Panc1 (cell line): ENCODE measurements around the gene HEMK1. TPM values are rescaled to one million over a fixed set of nuclear protein-coding genes. Genes with fewer than 3 reads are reported as not detected.

Experiments
- ATAC-seq: fragments of 200-7000 bp; cut with Tn5 transposase; 2 replicates; pipeline ENCODE4 v1.9.1; 2020; ENCODE audit warnings: mild to moderate bottlenecking, moderate library complexity
- BruUV-seq: library from RNA; stranded (reverse); fragments of 400-500 nt; replicated peaks from 2 replicates; lab custom pipeline; 2021; lab: Mats Ljungman, UMichigan
- CTCF ChIA-PET: fragments of 300-600 bp; sonication (Branson Sonifier 250); formaldehyde crosslinking; loops from one replicate; lab custom pipeline; 2022; ENCODE audit warnings: antibody characterized with exemption; lab: Charles Lee
- POLR2A ChIA-PET: fragments of 300-600 bp; sonication (Branson Sonifier 250); formaldehyde crosslinking; loops from one replicate; lab custom pipeline; 2022; ENCODE audit warnings: antibody characterized with exemption; lab: Charles Lee
- DNase-seq: peaks from one replicate; pipeline ENCODE4 v3.0.0-alpha.2; 2010; ENCODE audit warnings: low read depth, low spot score
- H3K27ac ChIP-seq: 2 replicates; pipeline ENCODE4 v1.5.1; 2011; ENCODE audit warnings: mild to moderate bottlenecking, low read length, inconsistent platforms
- H3K27me3 ChIP-seq: fragments of 200-500 bp; sonication (Bioruptor generic); 2 replicates; pipeline ENCODE4 v1.6.0; 2014; ENCODE audit warnings: low read length, inconsistent platforms; ENCODE audit not compliant: control insufficient read depth, insufficient read depth
- H3K36me3 ChIP-seq: fragments of 200-500 bp; sonication (Bioruptor generic); 2 replicates; pipeline ENCODE4 v1.5.1; 2014; ENCODE audit warnings: inconsistent platforms, mild to moderate bottlenecking, low read length, moderate library complexity; ENCODE audit not compliant: control insufficient read depth, insufficient read depth
- H3K4me1 ChIP-seq: 2 replicates; pipeline ENCODE4 v1.5.1; 2011; ENCODE audit warnings: inconsistent platforms, mild to moderate bottlenecking, low read length, moderate library complexity; ENCODE audit not compliant: control insufficient read depth, insufficient read depth
- H3K4me3 ChIP-seq, 2 experiments: 2 replicates each; pipeline ENCODE4 v1.5.1; 2011 to 2012; ENCODE audit warnings: low read depth in 2 of 2, low read length in 2 of 2, mild to moderate bottlenecking in 2 of 2, inconsistent platforms in 1 of 2, moderate library complexity in 1 of 2
- H3K9me3 ChIP-seq: fragments of 200-500 bp; sonication (Bioruptor generic); 2 replicates; pipeline ENCODE4 v1.5.1; 2014; ENCODE audit warnings: low read depth, mild to moderate bottlenecking, inconsistent platforms, low read length, moderate library complexity; ENCODE audit not compliant: control insufficient read depth, insufficient read depth
- POLR2AphosphoS5 ChIP-seq: IDR thresholded peaks from 2 replicates; pipeline ENCODE4 v1.6.1; 2012; ENCODE audit warnings: mild to moderate bottlenecking, low read depth, low read length, moderate library complexity
- REST ChIP-seq, 2 experiments: IDR thresholded peaks; 2 replicates each; pipeline ENCODE4 v1.6.1; 2011 to 2012; ENCODE audit warnings: low read depth in 2 of 2, control low read depth in 1 of 2, low read length in 1 of 2, mild to moderate bottlenecking in 1 of 2, moderate library complexity in 1 of 2; ENCODE audit not compliant: insufficient read depth in 1 of 2
- SIN3A ChIP-seq: IDR thresholded peaks from 2 replicates; pipeline ENCODE4 v1.6.1; 2012; ENCODE audit warnings: low read depth, mild to moderate bottlenecking, low read length, moderate library complexity, borderline replicate concordance; ENCODE audit not compliant: insufficient read depth
- TCF7L2 ChIP-seq: IDR thresholded peaks from 2 replicates; pipeline ENCODE4 v1.6.1; 2011; ENCODE audit warnings: mild to moderate bottlenecking, low read depth, low read length, inconsistent platforms
- in situ Hi-C: cut with HindIII; loops from 2 replicates; pipeline ENCODE4 v1.10.0; 2016; ENCODE audit warnings: low sequenced_read_pairs, low pct_unique_long_range_greater_than_20kb
- intact Hi-C: fragments of 100-400 bp; cut with micrococcal nuclease; formaldehyde crosslinking; loops from one replicate; pipeline ENCODE4 v1.10.0; 2022; ENCODE audit not compliant: unreplicated experiment
- total RNA-seq: library from RNA; stranded (reverse); gene quantifications from one replicate; pipeline ENCODE4 v1.2.1, GENCODE V29; 2021; ENCODE audit not compliant: unreplicated experiment
- TF ChIP-seq, protein P1 (sequence below): fragments of 450-650 bp; IDR thresholded peaks from 2 replicates; pipeline ENCODE4 v1.5.1; 2017; ENCODE audit warnings: mild to moderate bottlenecking

HEMK1 gene
- total RNA-seq, 1 experiment from 2014 or later = 12.1 TPM

- ATAC-seq (no peak), DNase-seq (peak; percentile 51)
- H3K36me3 ChIP-seq = peaks cover 3% of the 10 kb centered on the region; the same call in 1 of the 2 replicates
- TF ChIP-seq, protein P1, sequence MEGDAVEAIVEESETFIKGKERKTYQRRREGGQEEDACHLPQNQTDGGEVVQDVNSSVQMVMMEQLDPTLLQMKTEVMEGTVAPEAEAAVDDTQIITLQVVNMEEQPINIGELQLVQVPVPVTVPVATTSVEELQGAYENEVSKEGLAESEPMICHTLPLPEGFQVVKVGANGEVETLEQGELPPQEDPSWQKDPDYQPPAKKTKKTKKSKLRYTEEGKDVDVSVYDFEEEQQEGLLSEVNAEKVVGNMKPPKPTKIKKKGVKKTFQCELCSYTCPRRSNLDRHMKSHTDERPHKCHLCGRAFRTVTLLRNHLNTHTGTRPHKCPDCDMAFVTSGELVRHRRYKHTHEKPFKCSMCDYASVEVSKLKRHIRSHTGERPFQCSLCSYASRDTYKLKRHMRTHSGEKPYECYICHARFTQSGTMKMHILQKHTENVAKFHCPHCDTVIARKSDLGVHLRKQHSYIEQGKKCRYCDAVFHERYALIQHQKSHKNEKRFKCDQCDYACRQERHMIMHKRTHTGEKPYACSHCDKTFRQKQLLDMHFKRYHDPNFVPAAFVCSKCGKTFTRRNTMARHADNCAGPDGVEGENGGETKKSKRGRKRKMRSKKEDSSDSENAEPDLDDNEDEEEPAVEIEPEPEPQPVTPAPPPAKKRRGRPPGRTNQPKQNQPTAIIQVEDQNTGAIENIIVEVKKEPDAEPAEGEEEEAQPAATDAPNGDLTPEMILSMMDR = peak; percentile 79
- no peak for TF ChIP-seq TCF7L2
- CTCF ChIA-PET = no interaction called here
- intact Hi-C loops = loop anchor here (1.0 kb wide), 1 partner anchor 41 kb away; no protein-coding TSS in a partner anchor
- BruUV-seq = no TSS peak
- H3K4me3 ChIP-seq = no peak overlapping the region
- POLR2A ChIA-PET = no interaction called here
- peaks cover 7% of the 10 kb centered on the region for H3K4me1 ChIP-seq
- H3K27me3 ChIP-seq = no peaks in the 10 kb centered on the region
- H3K9me3 ChIP-seq = no peaks in the 10 kb centered on the region
- in situ Hi-C loops = no loop called here
- no peak overlapping the region for H3K27ac ChIP-seq
These were observed 2.8 kb downstream of the HEMK1 start for GRCh38 chr3:50572158-50572557.

GRCh38 chr3:50572801-50573371 is 3.6 kb downstream of the HEMK1 start:
- intact Hi-C loops = loop anchor here (1.0 kb wide), 1 partner anchor 40 kb away; no protein-coding TSS in a partner anchor
- peaks cover 3% of the 10 kb centered on the region; the same call in 1 of the 2 replicates for H3K36me3 ChIP-seq
- ATAC-seq = no peak
- no TSS peak for BruUV-seq
- H3K27ac ChIP-seq = no peak overlapping the region
- peaks cover 4% of the 10 kb centered on the region for H3K4me1 ChIP-seq
- in situ Hi-C loops = no loop called here
- ChIA-PET POLR2A (no interaction called here), CTCF (no interaction called here)
- no peak for DNase-seq
- no peak overlapping the region for H3K4me3 ChIP-seq
- H3K9me3 ChIP-seq = no peaks in the 10 kb centered on the region
- TF ChIP-seq SIN3A (no peak), REST (IDR thresholded peaks at IDR 0.05; ENCODE audit: insufficient read depth in 1 of 2, low read depth in 2 of 2, low read length in 1 of 2) (no peak), POLR2AphosphoS5 (no peak), TCF7L2 (no peak)
- TF ChIP-seq, protein P1 = no peak
- no peaks in the 10 kb centered on the region for H3K27me3 ChIP-seq
